K562 (cell line): ENCODE data around the gene ZNRF3. TPM values are rescaled to one million over a fixed set of nuclear protein-coding genes. Genes with fewer than 3 reads are reported as not detected.

Source experiments
- polyA plus RNA-seq, 8 experiments: library from polyadenylated mRNA; depleted of rRNA in 4 of 8; stranded (reverse) in 5 of 8; unstranded in 3 of 8; fragments of >200 nt; fragmentation: Nextera tagmentation in 2 of 8; fragmentation: Illumina TruSeq in 1 of 8; extraction: Ambion mirVana in 2 of 8; extraction: Trizol in 1 of 8; gene quantifications; 2 replicates each; pipeline versions ENCODE4 v1.2.1 to v1.2.3, GENCODE V29; 2011 to 2014; ENCODE audit warnings: inconsistent platforms in 1 of 8, missing spikeins in 1 of 8
- small RNA-seq: library from RNA; depleted of rRNA; stranded (forward); fragments of <200 nt; gene quantifications from one replicate; pipeline ENCODE3, GENCODE V24; 2014
- total RNA-seq, 7 experiments: library from RNA; depleted of rRNA in 6 of 7; stranded (reverse); fragments of >200 nt in 6 of 7; fragmentation: Illumina TruSeq in 2 of 7; extraction: Trizol in 2 of 7; gene quantifications; 2 replicates each; pipeline versions ENCODE4 v1.2.1 to v1.2.3, GENCODE V29; 2011 to 2021; ENCODE audit warnings: low replicate concordance in 1 of 7

ZNRF3 gene
- total and polyA plus RNA-seq, 9 of the 15 experiments (the other 6 are each of a cell fraction or from before 2014, with no cell fraction given), result 0.41 to 5.9 (median 1.7) TPM

Small RNA genes lying within 50 kb of the gene (small RNA-seq; reads per million reads assigned to genes)
- not detected for gene Z93930.1

Other genes starting within 250 kb of the ZNRF3 start
- gene TTC28, start 203.7 kb upstream of the ZNRF3 start, total RNA-seq (2014; rRNA removed), result 3.2 and 4.6 TPM in 2 replicates
- 3.1 and 5.9 TPM in 2 replicates for gene TTC28, start 203.7 kb upstream of the ZNRF3 start, total RNA-seq (2014; rRNA removed; fragmentation: Illumina TruSeq; extraction: Trizol)
- 3.1 and 4.4 TPM in 2 replicates for gene TTC28, start 203.7 kb upstream of the ZNRF3 start, total RNA-seq (2015; rRNA removed; fragmentation: Illumina TruSeq; extraction: Trizol)
- gene TTC28, start 203.7 kb upstream of the ZNRF3 start, total RNA-seq (2021), result 10.7 and 10.8 TPM in 2 replicates
- 2.1 and 2.2 TPM in 2 replicates for gene TTC28, start 203.7 kb upstream of the ZNRF3 start, polyA plus RNA-seq (2011; rRNA removed)
- 2.9 and 3.9 TPM in 2 replicates for gene TTC28, start 203.7 kb upstream of the ZNRF3 start, polyA plus RNA-seq (2014; fragmentation: Illumina TruSeq; extraction: Trizol)
- gene TTC28, start 203.7 kb upstream of the ZNRF3 start, polyA plus RNA-seq (2014; fragmentation: Nextera tagmentation; extraction: Ambion mirVana), result under 1 TPM; 0.22 to 0.72 TPM
- gene TTC28, start 203.7 kb upstream of the ZNRF3 start, polyA plus RNA-seq (2014; rRNA removed), result 2.2 and 4.4 TPM in 2 replicates
- 28.7 and 28.8 TPM in 2 replicates for gene CHEK2, start 141.8 kb upstream of the ZNRF3 start, total RNA-seq (2014; rRNA removed)
- 55.2 and 58.0 TPM in 2 replicates for gene CHEK2, start 141.8 kb upstream of the ZNRF3 start, total RNA-seq (2014; rRNA removed; fragmentation: Illumina TruSeq; extraction: Trizol)
- gene CHEK2, start 141.8 kb upstream of the ZNRF3 start, total RNA-seq (2015; rRNA removed; fragmentation: Illumina TruSeq; extraction: Trizol), result 46.5 and 47.8 TPM in 2 replicates
- 44.2 and 55.9 TPM in 2 replicates for gene CHEK2, start 141.8 kb upstream of the ZNRF3 start, total RNA-seq (2021)
- gene CHEK2, start 141.8 kb upstream of the ZNRF3 start, polyA plus RNA-seq (2011; rRNA removed), result 56.5 and 68.7 TPM in 2 replicates
- 56.5 and 66.9 TPM in 2 replicates for gene CHEK2, start 141.8 kb upstream of the ZNRF3 start, polyA plus RNA-seq (2014; fragmentation: Illumina TruSeq; extraction: Trizol)
- gene CHEK2, start 141.8 kb upstream of the ZNRF3 start, polyA plus RNA-seq (2014; fragmentation: Nextera tagmentation; extraction: Ambion mirVana), result 100 to 1,000 TPM in 1 of 2 experiments, 10 to 100 TPM in 1; 70.9 to 102 TPM
- 49.0 and 57.2 TPM in 2 replicates for gene CHEK2, start 141.8 kb upstream of the ZNRF3 start, polyA plus RNA-seq (2014; rRNA removed)
- 8.3 and 15.0 TPM in 2 replicates for gene HSCB, start 141.5 kb upstream of the ZNRF3 start, total RNA-seq (2014; rRNA removed)
- gene HSCB, start 141.5 kb upstream of the ZNRF3 start, total RNA-seq (2014; rRNA removed; fragmentation: Illumina TruSeq; extraction: Trizol), result 10.2 and 11.1 TPM in 2 replicates
- gene HSCB, start 141.5 kb upstream of the ZNRF3 start, total RNA-seq (2015; rRNA removed; fragmentation: Illumina TruSeq; extraction: Trizol), result 8.7 and 9.0 TPM in 2 replicates
- gene HSCB, start 141.5 kb upstream of the ZNRF3 start, total RNA-seq (2021), result 7.7 and 8.4 TPM in 2 replicates
- 8.6 and 12.1 TPM in 2 replicates for gene HSCB, start 141.5 kb upstream of the ZNRF3 start, polyA plus RNA-seq (2011; rRNA removed)
- gene HSCB, start 141.5 kb upstream of the ZNRF3 start, polyA plus RNA-seq (2014; fragmentation: Illumina TruSeq; extraction: Trizol), result 8.6 and 11.8 TPM in 2 replicates
- gene HSCB, start 141.5 kb upstream of the ZNRF3 start, polyA plus RNA-seq (2014; fragmentation: Nextera tagmentation; extraction: Ambion mirVana), result 1 to 10 TPM; 2.6 to 4.4 TPM
- gene HSCB, start 141.5 kb upstream of the ZNRF3 start, polyA plus RNA-seq (2014; rRNA removed), result 13.1 and 17.1 TPM in 2 replicates
- gene CCDC117, start 110.9 kb upstream of the ZNRF3 start, total RNA-seq (2014; rRNA removed), result 13.1 and 14.9 TPM in 2 replicates
- 23.2 and 23.9 TPM in 2 replicates for gene CCDC117, start 110.9 kb upstream of the ZNRF3 start, total RNA-seq (2014; rRNA removed; fragmentation: Illumina TruSeq; extraction: Trizol)
- 22.2 and 23.3 TPM in 2 replicates for gene CCDC117, start 110.9 kb upstream of the ZNRF3 start, total RNA-seq (2015; rRNA removed; fragmentation: Illumina TruSeq; extraction: Trizol)
- gene CCDC117, start 110.9 kb upstream of the ZNRF3 start, total RNA-seq (2021), result 18.7 and 19.7 TPM in 2 replicates
- gene CCDC117, start 110.9 kb upstream of the ZNRF3 start, polyA plus RNA-seq (2011; rRNA removed), result 10.1 and 15.8 TPM in 2 replicates
- 17.1 and 20.6 TPM in 2 replicates for gene CCDC117, start 110.9 kb upstream of the ZNRF3 start, polyA plus RNA-seq (2014; fragmentation: Illumina TruSeq; extraction: Trizol)
- 1 to 10 TPM; 5.7 to 8.0 TPM for gene CCDC117, start 110.9 kb upstream of the ZNRF3 start, polyA plus RNA-seq (2014; fragmentation: Nextera tagmentation; extraction: Ambion mirVana)
- gene CCDC117, start 110.9 kb upstream of the ZNRF3 start, polyA plus RNA-seq (2014; rRNA removed), result 13.1 and 13.4 TPM in 2 replicates
- 218 and 269 TPM in 2 replicates for gene XBP1, start 83.0 kb upstream of the ZNRF3 start, total RNA-seq (2014; rRNA removed)
- 94.6 and 107 TPM in 2 replicates for gene XBP1, start 83.0 kb upstream of the ZNRF3 start, total RNA-seq (2014; rRNA removed; fragmentation: Illumina TruSeq; extraction: Trizol)
- gene XBP1, start 83.0 kb upstream of the ZNRF3 start, total RNA-seq (2015; rRNA removed; fragmentation: Illumina TruSeq; extraction: Trizol), result 65.8 and 73.7 TPM in 2 replicates
- gene XBP1, start 83.0 kb upstream of the ZNRF3 start, total RNA-seq (2021), result 94.6 and 101 TPM in 2 replicates
- gene XBP1, start 83.0 kb upstream of the ZNRF3 start, polyA plus RNA-seq (2011; rRNA removed), result 117 and 124 TPM in 2 replicates
- 95.5 and 115 TPM in 2 replicates for gene XBP1, start 83.0 kb upstream of the ZNRF3 start, polyA plus RNA-seq (2014; fragmentation: Illumina TruSeq; extraction: Trizol)
- 10 to 100 TPM; 25.0 to 28.6 TPM for gene XBP1, start 83.0 kb upstream of the ZNRF3 start, polyA plus RNA-seq (2014; fragmentation: Nextera tagmentation; extraction: Ambion mirVana)
- 81.9 and 96.3 TPM in 2 replicates for gene XBP1, start 83.0 kb upstream of the ZNRF3 start, polyA plus RNA-seq (2014; rRNA removed)
- gene C22orf31, start 178.3 kb downstream of the ZNRF3 start, total RNA-seq (2014; rRNA removed), result not detected in 2 replicates
- not detected in 2 replicates for gene C22orf31, start 178.3 kb downstream of the ZNRF3 start, total RNA-seq (2014; rRNA removed; fragmentation: Illumina TruSeq; extraction: Trizol)
- gene C22orf31, start 178.3 kb downstream of the ZNRF3 start, total RNA-seq (2015; rRNA removed; fragmentation: Illumina TruSeq; extraction: Trizol), result not detected in 2 replicates
- not detected in 2 replicates for gene C22orf31, start 178.3 kb downstream of the ZNRF3 start, total RNA-seq (2021)
- gene C22orf31, start 178.3 kb downstream of the ZNRF3 start, polyA plus RNA-seq (2011; rRNA removed), result not detected in 2 replicates
- not detected in 2 replicates for gene C22orf31, start 178.3 kb downstream of the ZNRF3 start, polyA plus RNA-seq (2014; fragmentation: Illumina TruSeq; extraction: Trizol)
- not detected for gene C22orf31, start 178.3 kb downstream of the ZNRF3 start, polyA plus RNA-seq (2014; fragmentation: Nextera tagmentation; extraction: Ambion mirVana)
- not detected in 2 replicates for gene C22orf31, start 178.3 kb downstream of the ZNRF3 start, polyA plus RNA-seq (2014; rRNA removed)
- 3.8 and 5.1 TPM in 2 replicates for gene KREMEN1, start 189.5 kb downstream of the ZNRF3 start, total RNA-seq (2014; rRNA removed)
- gene KREMEN1, start 189.5 kb downstream of the ZNRF3 start, total RNA-seq (2014; rRNA removed; fragmentation: Illumina TruSeq; extraction: Trizol), result 3.8 and 4.3 TPM in 2 replicates
- gene KREMEN1, start 189.5 kb downstream of the ZNRF3 start, total RNA-seq (2015; rRNA removed; fragmentation: Illumina TruSeq; extraction: Trizol), result 5.0 and 6.1 TPM in 2 replicates
- 8.8 and 11.5 TPM in 2 replicates for gene KREMEN1, start 189.5 kb downstream of the ZNRF3 start, total RNA-seq (2021)
- gene KREMEN1, start 189.5 kb downstream of the ZNRF3 start, polyA plus RNA-seq (2011; rRNA removed), result 2.2 and 3.2 TPM in 2 replicates
- gene KREMEN1, start 189.5 kb downstream of the ZNRF3 start, polyA plus RNA-seq (2014; fragmentation: Illumina TruSeq; extraction: Trizol), result 8.9 and 10.1 TPM in 2 replicates
- gene KREMEN1, start 189.5 kb downstream of the ZNRF3 start, polyA plus RNA-seq (2014; fragmentation: Nextera tagmentation; extraction: Ambion mirVana), result 1 to 10 TPM in 1 of 2 experiments, under 1 TPM in 1; 0.69 to 1.3 TPM
- gene KREMEN1, start 189.5 kb downstream of the ZNRF3 start, polyA plus RNA-seq (2014; rRNA removed), result 4.5 and 4.9 TPM in 2 replicates